GM18498 (cell line): Measurements from ENCODE around the gene RGL4.
"Not testable (repeated sequence)": the region's sequence is repeated elsewhere in the genome, so short reads cannot be mapped to it uniquely, and the experiment has no call there.

Source experiments
- ATAC-seq: cut with Tn5 transposase; IDR thresholded peaks from one replicate; pipeline ENCODE4 v1.9.1; 2021; ENCODE audit warnings: mild to moderate bottlenecking, moderate library complexity; ENCODE audit not compliant: unreplicated experiment

Gene RGL4, protein sequence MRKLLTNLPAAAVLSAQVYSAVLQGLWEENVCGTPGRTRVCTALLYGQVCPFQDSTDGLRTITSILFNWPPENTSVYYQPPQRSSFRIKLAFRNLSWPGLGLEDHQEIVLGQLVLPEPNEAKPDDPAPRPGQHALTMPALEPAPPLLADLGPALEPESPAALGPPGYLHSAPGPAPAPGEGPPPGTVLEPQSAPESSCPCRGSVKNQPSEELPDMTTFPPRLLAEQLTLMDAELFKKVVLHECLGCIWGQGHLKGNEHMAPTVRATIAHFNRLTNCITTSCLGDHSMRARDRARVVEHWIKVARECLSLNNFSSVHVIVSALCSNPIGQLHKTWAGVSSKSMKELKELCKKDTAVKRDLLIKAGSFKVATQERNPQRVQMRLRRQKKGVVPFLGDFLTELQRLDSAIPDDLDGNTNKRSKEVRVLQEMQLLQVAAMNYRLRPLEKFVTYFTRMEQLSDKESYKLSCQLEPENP

DNA sequence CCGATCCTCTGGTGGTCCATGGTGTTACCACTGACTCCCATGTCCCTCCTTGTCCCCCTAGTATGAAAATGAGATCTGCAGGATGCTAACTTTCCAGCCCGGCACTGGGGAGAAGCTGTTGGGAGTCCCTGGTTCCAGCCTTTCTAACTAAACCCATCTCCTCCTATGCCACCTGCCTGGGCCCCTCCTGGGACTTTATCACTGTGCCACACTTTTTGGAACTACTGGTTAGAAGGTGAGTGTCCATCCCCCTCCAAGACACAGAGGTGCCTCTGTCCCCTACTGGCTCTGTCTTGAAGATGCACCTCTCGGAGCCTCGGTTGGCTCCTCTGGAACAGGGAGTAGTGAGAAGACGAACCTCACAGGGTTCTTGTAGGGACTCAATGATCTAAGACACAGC, at the start of gene RGL4:
Gene RGL4, plus strand, starts transcription at position 301 of the 400 bp plus-strand sequence. CDS start 1,018 bp downstream, outside the sequence.
- ATAC-seq: no peak

DNA sequence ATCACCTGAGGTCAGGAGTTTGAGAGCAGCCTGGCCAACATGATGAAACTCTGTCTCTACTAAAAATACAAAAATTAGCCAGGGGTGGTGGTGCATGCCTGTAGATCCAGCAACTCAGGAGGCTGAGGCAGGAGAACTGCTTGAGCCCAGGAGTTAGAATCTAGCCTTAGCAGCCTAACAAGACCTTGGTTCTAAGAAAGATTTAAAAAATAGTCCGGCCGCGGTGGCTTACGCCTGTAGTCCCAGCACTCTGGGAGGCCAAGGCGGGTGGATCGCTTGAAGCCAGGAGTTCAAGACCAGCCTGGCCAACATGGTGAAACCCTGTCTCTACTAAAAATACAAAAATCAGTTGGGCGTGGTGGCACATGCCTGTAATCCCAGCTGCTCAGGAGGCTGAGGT, 44.3 kb upstream of the RGL4 start:
- ATAC-seq: not testable (repeated sequence)

DNA sequence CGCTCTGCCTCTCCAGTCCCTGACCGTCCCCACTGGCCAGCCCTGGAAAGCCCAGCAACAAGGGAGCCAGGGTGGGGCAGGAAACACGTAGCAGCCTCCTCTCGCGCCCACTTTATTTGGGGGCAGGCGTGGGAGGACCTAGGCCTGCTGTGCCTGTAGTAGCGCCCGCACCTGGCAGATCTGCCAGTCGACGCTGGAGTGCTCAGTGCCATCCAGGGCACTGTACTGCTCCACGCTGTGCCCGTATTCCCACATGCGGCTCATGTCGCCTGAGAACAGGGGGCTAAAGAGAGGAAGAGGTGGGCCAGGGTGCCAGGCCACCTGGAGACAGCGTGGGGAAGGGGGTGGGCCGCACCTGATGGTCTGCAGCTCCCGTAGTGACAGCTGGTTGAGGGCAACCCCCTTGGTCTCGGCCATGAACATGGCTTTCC, 41.7 kb upstream of the RGL4 start:
- ATAC-seq: no peak

DNA sequence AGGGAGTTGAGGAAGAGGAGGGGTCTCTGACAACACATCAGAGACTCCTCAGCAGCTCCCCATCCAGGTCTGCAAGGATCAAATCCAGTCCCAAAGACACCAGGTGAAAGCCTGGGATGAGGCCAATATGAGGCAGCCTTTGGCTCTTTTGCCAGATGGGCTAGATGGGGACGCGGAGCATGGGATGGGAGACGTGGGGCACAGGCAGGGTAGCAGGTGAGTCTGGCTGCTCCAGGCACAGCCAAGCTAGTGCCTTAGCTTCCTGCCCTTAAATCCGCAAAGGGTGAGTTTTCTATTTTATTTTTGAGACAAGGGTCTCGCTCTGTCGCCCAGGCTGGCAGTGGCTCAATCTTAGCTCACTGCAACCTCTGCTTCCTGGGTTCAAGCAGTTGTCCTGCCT, 39.1 kb upstream of the RGL4 start:
- ATAC-seq: no peak

DNA sequence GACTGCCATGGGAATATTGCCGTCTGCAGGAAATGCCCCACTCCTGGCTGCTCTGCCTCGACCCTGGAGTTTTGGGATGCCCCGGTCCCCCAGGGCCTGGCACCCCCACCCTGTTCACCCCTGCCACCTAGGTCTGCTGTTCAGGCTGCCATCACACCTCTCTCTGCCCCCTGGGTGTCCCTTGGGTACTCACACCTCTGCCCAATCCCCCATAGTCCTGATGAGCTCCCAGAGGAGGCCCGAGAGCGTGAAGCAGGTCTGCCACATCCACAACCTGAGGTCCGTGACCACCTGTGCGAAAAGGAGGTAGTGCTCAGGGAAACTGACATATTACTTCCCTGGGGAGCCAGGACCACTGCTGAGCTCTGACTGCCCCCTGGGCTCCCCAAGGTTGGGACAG, 38.5 kb upstream of the RGL4 start:
- no peak for ATAC-seq

DNA sequence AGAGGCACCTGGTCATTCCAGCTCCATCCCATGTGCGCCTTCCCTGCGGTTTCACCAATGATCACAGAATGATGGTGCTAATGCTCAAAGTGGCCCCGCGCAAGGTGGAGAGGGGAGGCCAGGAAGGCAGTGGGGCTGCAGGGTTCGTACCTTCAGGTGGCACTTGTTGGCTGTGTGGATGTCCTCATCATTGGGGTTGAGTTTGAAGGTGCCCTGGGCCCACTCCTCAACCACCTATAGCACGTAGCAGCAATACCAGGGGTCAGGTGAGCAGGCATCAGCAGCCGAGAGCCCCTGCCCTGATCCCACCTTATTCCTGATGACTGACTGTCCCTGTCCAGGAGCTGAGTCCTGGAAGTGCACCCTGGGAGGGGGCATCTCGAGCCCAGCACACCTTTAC, 38.1 kb upstream of the RGL4 start:
- no peak for ATAC-seq

DNA sequence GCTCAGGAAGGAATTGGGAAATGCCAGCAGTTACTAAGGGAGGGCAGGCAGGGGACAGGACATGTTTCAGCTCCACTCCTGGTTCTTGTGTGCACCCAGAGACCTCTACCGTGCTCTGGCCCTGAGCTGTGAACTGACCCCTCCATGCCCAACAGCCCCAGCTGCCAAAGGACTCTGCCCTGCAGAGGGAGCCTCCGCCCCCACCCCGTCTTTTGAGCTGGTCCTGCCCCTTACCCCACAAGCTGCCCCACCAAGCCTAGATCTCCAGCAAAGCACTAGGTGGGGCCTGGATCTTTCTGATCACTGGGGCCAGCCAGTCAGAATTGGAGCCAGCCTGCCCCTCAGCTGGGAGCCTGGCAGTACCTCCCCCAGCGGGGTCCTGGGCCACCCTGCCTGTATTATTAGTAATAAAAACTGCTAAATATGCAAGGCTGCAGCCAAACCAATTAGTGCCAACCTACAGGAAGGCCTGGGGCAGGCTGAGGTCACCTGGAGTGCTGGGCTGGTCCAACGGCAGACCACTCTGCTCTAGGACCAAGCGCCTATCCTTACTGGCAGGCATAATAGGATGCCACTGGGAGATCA, 34.8 kb upstream of the RGL4 start:
- no peak for ATAC-seq

DNA sequence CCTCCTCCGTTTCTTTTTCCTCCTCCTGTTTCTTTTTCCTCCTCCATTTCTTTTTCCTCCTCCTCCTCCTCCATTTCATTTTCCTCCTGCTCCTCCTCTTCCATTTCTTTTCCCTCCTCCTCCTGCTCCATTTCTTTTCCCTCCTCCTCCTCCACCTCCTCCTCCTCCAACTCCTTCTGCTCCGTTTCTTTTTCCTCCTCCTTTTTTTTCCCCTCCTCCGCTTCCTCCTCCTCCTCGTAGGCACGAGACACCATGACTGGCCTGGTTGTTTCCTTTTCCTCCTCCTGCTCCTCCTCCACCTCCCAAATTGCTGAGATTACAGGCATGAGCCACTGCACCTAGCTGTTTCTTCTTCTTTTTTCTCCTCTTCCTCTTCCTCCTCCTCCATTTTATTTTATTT, 33.1 kb upstream of the RGL4 start:
- no peak for ATAC-seq

DNA sequence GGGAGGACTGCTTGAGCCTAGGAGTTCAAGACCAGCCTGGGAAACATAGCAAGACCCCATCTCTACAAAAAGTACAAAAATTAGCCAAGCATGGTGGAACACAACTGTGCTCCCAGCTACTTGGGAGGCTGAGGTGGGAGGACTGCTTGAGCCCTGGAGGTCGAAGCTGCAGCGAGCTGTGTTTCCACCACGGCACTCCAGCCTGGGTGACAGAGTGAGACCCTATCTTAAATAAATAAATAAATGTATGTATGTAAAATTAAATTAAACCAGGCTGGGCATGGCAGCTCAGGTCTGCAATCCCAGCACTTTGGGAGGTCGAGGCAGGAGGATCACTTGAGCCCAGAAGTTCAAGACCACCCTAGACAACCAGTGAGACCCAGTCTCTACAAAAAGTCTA, 30.4 kb upstream of the RGL4 start:
- not testable (repeated sequence) for ATAC-seq

DNA sequence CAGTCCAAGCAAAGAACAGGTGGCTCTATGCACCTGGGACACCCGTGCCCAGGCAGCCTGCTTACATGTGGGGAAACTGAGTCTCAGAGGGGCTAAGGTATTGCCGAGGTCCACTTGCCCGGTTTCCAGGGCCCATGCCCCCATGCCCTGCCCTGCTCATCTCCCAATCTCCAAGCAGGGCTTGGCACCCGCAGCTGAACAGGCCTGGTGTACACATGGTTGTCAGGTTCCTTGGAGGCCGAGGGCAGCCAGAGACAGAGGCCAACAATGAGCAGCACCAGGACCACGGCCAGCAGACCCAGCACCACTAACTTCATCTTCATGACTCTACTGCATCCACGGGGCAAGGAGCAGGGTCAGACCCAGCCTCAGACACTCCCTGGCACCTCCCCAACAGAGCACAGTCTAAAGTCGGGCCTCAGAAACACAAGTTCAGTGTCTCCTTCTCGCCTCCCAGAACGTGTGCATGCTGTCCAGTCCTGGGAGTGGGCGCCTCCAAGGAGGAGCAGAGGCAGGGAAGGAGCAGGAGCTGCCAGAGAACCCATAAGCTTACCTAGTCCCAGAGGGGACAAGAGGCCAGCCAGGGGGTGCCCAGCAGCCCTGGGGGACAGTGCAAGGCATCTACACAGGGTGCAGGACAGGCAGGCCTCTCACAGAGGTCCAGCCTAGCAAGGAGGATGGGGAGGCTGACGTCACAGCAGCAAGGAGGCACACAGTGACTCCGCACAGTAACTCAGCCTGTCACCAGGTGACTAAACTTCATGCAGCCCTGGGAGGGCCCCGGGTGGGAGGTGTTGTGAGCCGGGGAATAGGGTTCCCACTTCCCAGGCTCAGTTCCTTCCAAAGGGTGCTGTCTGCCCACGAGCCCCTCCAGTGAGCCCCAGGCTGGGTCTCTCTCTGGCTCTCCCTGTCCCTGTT, 20.2 kb upstream of the RGL4 start:
- ATAC-seq: no peak

DNA sequence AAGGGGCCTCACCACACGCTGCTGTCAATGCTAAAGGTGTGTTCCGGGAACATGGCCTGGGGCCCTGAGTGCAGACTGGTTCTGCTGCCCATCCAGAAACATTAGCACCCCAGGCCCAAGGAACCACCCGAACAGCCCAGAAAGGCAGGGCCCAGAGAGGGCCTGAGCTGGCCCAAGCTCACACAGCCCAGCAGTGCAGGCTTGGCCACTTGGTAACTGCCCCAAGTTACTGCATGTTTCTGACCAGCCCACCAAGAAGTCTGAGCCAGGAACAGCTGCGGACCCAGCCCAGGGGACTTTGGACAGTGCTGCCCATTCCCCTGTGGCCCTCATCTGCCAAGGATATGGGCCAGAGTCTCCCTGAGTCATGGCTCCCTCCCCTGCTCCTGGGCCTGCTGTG, 19.4 kb upstream of the RGL4 start:
- not testable (repeated sequence) for ATAC-seq

DNA sequence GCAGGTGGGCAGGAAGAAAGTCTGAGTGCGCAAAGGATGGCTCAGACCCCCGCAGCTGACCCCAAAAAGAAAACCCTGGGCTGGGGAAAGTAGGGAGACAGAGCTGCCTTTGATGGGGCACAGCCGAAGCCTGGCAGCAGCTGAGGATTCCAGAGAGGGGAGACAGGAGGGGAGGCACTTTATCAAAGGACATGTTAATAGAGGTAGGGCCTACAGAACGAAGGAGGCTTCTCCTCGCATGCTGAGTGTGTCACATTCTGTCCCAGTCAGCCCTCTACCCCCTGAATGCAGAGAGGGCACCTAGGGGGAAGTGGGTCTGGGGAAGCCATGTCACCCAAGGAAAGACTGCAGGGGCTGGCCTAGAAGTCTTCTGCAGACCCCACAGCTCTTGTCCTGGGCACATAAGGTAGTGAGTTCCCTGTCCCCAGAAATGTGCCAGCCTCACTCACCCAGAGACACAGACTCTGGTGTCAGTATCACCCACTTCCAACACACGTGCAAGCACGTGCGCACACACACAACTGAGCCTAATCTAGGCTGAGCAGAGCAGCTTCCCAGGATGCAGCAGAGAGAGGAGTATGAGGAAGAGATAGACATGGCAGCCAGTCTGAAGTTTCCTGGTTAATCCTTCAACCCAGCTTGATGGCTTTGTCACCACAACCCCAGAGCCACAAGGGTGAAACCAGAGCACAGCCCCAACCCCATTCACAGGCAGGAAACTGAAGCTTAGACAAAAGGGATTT, 18.3 kb upstream of the RGL4 start:
- ATAC-seq: not testable (repeated sequence)

DNA sequence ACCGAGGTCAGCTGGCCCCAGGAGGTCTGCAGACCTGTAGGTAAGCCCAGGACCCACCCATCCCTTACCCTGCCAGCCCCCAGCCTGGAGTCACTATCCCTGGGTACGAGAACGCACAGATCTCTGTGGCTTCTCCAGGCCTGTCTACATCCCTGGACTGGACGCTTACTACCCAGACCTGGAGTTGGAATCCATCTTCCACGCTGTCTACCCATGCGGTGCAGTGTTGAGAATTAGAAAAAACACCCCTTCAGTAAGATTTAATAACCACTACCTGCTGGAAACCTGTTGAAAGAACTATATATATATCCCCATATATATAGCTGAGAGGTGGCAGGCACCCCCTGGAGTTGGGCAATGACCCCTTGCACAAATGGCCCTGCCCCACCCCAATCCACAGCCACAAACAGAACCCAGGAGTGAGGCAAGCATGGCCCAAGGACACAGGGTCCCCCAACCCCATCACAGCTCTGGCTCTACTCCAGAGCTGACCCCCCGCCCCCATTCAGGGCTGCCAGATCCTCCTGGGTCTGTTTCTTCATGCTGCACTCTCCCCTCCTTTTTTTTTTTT, 17.7 kb upstream of the RGL4 start:
- no peak for ATAC-seq

DNA sequence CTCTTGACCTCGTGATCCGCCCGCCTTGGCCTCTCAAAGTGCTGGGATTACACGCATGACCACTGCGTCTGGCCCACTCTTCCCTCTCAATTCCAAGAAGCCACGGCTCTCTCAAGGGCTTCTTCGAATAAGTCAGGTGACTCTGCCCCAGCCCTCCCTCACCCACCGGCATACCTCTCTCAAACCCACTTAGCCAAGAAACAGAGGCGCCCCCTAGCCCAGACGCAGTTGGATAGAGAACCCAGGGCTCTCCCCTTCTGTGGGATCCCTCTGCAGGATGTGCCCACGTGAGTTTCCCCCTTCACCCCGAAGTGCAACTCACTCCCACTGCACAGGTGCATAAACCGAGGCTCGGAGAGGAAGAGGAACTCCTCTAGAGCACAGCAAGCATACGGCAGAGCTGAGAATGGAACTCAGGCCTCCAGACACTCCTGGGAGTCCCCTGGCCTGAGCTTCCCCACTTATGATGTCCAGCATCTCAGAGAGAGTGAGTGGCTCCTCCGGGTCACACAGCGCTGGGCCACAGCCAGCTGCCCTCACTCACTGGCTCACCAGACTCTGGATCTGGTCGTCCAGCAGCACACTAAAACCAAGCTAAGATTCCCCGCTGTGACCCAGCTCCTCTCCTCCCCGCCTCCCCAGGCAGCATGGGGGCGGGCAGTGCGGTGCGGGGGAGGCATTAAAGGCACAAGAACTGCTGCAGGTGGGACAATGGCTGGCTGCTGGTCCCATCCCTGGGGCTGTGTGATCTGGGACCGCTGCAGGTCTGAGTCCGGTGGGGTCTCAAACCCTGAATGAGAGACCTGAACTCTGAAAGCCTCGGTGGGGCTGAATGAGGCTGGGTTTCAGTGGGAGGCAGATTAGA, 16.8 kb upstream of the RGL4 start:
- no peak for ATAC-seq

DNA sequence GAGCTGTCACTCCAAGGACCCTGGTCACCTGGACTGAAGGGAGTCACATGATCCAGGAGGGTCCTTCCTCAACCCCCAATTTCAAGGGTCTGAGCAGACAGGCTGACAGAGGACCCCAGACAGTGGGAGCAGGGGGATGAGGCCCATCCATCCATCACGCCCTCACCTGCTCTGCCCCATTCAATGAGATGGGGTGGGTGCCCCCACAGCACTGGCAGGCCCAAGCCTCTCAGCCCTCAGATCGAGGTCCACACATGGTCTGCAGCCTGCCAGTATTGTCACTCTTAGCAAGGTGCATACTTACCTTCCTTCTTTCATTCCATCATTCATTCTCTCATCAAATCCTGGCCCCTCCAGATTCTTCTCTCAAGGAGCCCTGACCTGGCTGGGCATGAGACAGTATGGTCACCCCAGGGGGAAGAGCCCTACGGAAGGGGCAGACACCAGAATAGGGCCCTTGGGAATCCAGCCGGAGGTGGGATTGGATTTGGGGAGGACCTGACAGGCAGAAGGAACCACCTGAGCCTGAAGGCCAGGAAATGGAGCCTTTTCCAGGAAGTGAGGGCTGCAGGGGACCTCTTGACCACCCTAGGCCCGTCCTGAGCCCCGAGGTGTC, 15.8 kb upstream of the RGL4 start:
- not testable (repeated sequence) for ATAC-seq

DNA sequence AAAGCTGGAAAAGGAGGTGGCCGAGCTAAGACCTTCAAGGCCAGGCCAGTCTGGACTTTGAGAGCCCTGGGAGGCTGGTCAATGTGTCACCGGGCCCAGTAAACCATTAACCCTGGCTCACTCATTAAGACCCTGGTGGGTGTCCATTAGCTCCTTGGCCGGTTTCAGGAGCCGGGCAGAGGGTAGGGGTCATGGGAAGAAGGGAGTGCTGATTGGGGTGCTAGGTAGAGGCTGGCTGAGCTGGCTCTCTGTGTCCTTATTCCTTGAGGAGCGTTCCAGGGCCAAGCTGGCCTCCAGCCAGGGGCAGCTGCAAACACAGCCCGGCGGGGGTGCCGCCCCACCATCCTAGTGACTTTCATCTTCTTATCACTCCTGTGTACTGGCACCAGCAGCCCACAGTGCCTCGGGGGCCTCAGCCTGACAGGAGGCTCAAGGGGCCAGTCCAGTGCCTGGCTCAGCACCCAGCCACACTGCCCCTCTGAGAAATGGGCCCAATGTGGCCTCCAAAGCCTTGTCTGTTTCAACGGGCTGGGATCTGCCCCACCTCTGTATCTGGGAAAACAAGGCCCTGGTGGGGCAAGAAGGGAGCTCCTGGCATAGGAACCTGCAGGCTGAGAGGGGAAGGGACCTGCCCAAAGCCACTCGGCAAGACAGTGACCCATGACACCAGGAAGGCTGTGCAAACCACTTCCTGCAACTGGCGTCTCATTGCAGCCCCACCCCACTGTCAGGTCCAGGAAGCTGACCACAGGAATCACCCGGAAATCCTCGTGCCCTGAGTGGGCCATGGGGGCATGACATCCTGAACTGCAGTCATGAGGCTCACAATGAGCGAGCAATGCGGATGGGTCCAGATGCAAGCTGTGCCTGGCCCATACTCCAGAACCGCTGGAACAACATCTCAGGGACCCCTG, 15.1 kb upstream of the RGL4 start:
- ATAC-seq: no peak

DNA sequence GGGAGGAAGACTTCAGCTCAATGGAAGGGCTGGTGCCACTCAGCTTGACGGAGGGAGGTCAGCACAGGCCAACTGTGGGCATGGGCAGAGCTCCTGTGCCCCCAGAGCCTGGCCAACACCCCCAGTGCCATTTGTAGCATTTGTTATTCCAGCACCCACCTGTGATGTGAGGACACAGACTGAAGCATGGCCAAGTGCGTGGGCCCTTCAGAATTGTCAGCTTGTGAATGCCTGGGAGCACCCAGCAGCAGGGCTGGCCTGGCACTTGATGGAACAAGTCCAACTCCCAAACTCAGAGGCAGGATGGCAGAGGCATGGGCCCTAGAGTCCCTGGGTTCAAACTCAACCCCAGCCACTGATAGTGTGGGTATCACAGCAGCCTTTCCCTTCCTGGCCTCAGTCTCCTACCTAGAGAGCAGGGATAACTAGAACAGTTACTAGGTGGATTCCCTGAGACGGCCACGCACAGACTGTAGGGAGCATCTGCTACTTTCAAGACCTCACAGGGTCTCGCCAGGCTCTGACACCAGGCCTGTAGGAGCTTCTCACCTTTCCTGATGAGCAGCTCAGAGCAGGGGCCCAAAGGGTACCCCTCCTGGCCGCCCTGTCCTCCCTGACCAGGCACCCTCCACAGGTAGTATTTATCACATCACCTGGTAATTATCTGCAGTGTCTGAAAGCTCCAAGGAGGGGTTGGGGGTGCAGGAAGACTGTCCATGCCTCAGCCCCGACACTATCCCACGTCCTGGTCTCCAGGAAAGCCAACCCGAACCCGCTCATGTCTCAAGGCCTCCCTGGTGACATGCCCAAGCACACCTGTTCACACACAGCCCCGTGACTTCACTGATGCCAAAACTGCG, 13.7 kb upstream of the RGL4 start:
- ATAC-seq: not testable (repeated sequence)
